Ovary (tissue), 3 donors: ENCODE results near the gene TCFL5.

Experiments used
- CTCF ChIP-seq, 3 donors: fragments of 450-650 bp in 2 of 3; fragments of 200-600 bp in 1 of 3; IDR thresholded peaks; one replicate each; pipeline versions ENCODE4 v1.5.1 to v1.8.0; 2016 to 2022; ENCODE audit warnings: antibody characterized with exemption in 3 of 3, mild to moderate bottlenecking in 1 of 3
- POLR2A ChIP-seq: fragments of 450-650 bp; IDR thresholded peaks from one replicate; pipeline ENCODE4 v1.6.1; 2017; ENCODE audit warnings: antibody characterized with exemption, mild to moderate bottlenecking, moderate library complexity
- donor health status: DM: no; HTN: no; CAD: no.

DNA sequence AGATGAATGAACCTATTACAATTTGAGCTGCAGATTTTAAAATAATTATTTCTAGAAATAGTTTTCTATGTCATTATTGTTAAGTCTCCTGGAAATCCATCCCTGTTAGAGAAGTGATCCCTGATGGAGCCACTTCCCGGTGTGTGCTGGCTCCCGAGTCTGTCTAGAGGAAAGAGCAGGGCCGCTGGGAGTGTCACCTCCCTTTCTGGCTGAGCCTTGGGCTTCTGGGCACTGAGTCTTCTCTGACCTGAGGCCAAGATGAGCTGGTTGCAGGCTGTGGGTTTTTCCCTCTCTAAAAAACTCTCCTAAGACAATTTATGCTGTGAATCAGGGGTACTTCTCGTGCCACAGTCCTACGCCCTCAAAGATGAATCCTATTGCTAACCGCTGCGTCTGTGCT lies 28.8 kb upstream of the TCFL5 start:
- TF ChIP-seq POLR2A: no peak
- TF ChIP-seq CTCF (IDR thresholded peaks at IDR 0.05): no peak
